Activated CD8-positive, alpha-beta memory T cell treated with anti-CD3 and anti-CD28 coated beads, Interleukin-2, amount 10 ng/mL, durations not matched to agents 7 days and 5 days (primary cell): ENCODE results near the gene TBC1D2B. TPM values are rescaled to one million over a fixed set of nuclear protein-coding genes. Genes with fewer than 3 reads are reported as not detected.
"Not testable (repeated sequence)": the region's sequence is repeated elsewhere in the genome, so short reads cannot be mapped to it uniquely, and the experiment has no call there.

ENCODE experiments used
- ATAC-seq: fragments of 150-1000 bp; cut with Tn5 transposase; one replicate; pipeline ENCODE4 v1.10.0; 2021; ENCODE audit warnings: moderate library complexity
- CTCF ChIA-PET: fragments of 350-600 bp; sonication (Branson Sonifier 250); formaldehyde crosslinking; loops from one replicate; lab custom pipeline; 2021; ENCODE audit warnings: antibody characterized with exemption; lab: Charles Lee
- DNase-seq: peaks from one replicate; pipeline ENCODE4 v3.0.0-alpha.2; 2020
- H3K27ac Mint-ChIP-seq: one replicate; pipeline ENCODE4 v1.8.0; 2021; ENCODE audit warnings: mild to moderate bottlenecking, mixed read lengths
- H3K27me3 Mint-ChIP-seq: one replicate; pipeline ENCODE4 v1.8.0; 2021; ENCODE audit warnings: mixed read lengths
- H3K36me3 Mint-ChIP-seq: one replicate; pipeline ENCODE4 v1.8.0; 2021; ENCODE audit warnings: mild to moderate bottlenecking, mixed read lengths
- H3K4me1 Mint-ChIP-seq: one replicate; pipeline ENCODE4 v1.8.0; 2021; ENCODE audit warnings: mixed read lengths
- H3K4me3 Mint-ChIP-seq: one replicate; pipeline ENCODE4 v1.8.0; 2021; ENCODE audit warnings: mild to moderate bottlenecking, moderate library complexity, mixed read lengths
- H3K9me3 Mint-ChIP-seq: one replicate; pipeline ENCODE4 v1.8.0; 2022; ENCODE audit warnings: low read depth, mixed read lengths
- total RNA-seq, 2 experiments: library from RNA; stranded (reverse); gene quantifications; one replicate each; pipeline ENCODE4 v1.2.3, GENCODE V29; 2021

The TBC1D2B gene
- total RNA-seq, 2 experiments from 2014 or later = 118 to 135 TPM

DNA sequence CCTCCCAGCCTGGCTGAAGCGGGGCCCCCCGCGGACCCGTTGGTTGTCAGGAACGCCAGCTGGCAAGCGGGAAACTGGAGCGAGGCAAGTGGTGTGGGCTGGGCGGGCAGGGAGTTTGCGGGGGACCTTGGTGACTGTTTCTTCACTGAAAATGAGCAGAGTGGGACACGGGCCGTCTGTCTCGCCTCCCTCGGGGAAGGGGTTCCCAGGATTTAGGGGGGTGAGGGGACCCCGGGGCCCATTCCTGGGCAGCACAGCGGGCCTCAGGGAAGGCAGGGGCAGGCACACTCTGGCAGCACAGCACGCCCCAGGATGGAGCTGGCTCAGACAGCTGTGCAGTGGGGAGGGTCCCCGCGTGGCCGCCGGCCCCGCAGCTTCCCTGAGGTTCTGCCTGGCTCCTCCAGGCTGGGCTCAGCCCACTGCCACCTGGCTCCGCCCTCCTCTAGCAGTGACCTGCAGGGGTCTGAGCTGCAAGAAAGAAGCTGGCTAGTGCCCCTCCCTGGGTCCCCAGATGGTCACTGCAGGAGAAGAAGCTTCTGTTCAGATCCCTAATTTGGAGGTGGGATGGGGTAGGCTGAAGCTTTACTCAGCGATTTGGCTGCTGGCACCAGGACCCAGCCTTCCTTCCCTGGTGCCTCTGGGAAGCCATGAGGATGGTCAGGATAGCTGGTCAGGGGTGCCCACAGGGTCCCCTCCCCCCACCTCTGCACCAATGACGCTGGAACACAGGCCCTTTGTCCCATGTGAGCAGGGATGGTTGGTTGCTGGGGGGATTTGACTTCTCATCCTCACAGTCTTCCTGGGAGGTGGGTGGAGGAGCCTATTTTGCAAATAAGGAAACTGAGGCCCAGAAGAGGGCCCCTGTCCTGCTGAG is 90.4 kb downstream of the TBC1D2B start:
- Mint-ChIP-seq H3K4me3 (no peak overlapping the region), H3K4me1 (peaks cover 15% of the 10 kb centered on the region), H3K36me3 (no peaks in the 10 kb centered on the region), H3K9me3 (no peaks in the 10 kb centered on the region), H3K27me3 (peaks cover 3% of the 10 kb centered on the region), H3K27ac (no peak overlapping the region)
- DNase-seq = no peak
- ATAC-seq = no peak
- CTCF ChIA-PET = interaction anchor here (1.0 to 1.3 kb wide), 2 partner anchors 77 to 121 kb away, joined by 4 read pairs; no protein-coding TSS in a partner anchor

- H3K27me3 Mint-ChIP-seq = peaks cover 3% of the 10 kb centered on the region
- no peak overlapping the region for H3K27ac Mint-ChIP-seq
- H3K4me3 Mint-ChIP-seq = no peak overlapping the region
- peaks cover 9% of the 10 kb centered on the region for H3K4me1 Mint-ChIP-seq
- DNase-seq = no peak
- CTCF ChIA-PET = interaction anchor here (1.7 kb wide), 1 partner anchor 122 kb away, joined by 6 read pairs; no protein-coding TSS in a partner anchor
- no peaks in the 10 kb centered on the region for H3K36me3 Mint-ChIP-seq
- ATAC-seq = no peak
- no peaks in the 10 kb centered on the region for H3K9me3 Mint-ChIP-seq
These were observed 91.5 kb downstream of the TBC1D2B start for GRCh38 chr15:77985931-77986480.

DNA sequence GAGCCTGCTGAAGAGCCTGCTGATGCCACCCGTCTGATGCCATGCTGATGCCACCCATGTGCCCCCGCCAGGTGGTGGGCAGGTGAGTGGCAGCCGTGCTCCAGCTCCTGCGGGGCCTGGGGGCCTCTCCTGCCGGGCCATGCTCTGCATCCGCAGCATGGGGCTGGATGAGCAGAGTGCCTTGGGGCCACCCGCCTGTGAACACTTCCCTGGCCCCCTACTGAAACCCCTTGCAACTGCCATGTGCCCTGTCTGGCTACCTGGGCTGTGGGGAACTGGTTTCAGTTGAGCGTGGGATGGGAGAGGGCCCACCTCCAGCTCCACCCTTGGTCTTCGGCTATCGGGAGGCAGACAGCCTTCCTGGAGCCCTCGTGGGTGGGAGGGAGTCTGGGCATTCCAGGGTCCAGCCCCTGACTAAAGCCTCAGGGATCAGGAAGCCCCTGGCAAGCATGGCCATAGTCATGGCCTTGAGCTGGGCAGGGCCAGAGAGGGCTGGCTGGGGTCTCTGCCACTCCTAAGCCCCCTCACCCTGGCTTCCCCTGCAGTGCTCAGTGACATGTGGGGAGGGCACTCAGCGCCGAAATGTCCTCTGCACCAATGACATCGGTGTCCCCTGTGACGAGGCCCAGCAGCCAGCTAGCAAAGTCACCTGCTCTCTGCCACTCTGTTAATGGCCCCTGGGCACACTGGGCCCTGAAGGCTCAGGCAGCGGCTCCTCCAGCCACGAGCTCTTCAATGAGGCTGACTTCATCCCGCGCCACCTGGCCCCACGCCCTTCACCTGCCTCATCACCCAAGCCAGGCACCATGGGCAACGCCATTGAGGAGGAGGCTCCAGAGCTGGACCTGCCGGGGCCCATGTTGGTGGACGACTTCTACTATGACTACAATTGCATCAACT is 92.2 kb downstream of the TBC1D2B start:
- H3K36me3 Mint-ChIP-seq = no peaks in the 10 kb centered on the region
- DNase-seq = no peak
- H3K4me3 Mint-ChIP-seq = no peak overlapping the region
- H3K9me3 Mint-ChIP-seq = no peaks in the 10 kb centered on the region
- CTCF ChIA-PET = interaction anchor here (0.7 to 1.7 kb wide), 2 partner anchors 75 to 123 kb away, joined by 3 to 6 read pairs; no protein-coding TSS in a partner anchor
- H3K27me3 Mint-ChIP-seq = peaks cover 3% of the 10 kb centered on the region
- peaks cover 2% of the 10 kb centered on the region for H3K4me1 Mint-ChIP-seq
- H3K27ac Mint-ChIP-seq = no peak overlapping the region
- ATAC-seq = no peak

- ATAC-seq = no peak
- Mint-ChIP-seq H3K4me1 (no peaks in the 10 kb centered on the region), H3K36me3 (no peaks in the 10 kb centered on the region), H3K27ac (no peak overlapping the region), H3K27me3 (peaks cover 3% of the 10 kb centered on the region), H3K9me3 (no peaks in the 10 kb centered on the region), H3K4me3 (no peak overlapping the region)
- DNase-seq = no peak
- CTCF ChIA-PET = interaction anchor here (1.7 kb wide), 1 partner anchor 124 kb away, joined by 6 read pairs; no protein-coding TSS in a partner anchor
These were observed 93.1 kb downstream of the TBC1D2B start for GRCh38 chr15:77984446-77984861.

GRCh38 chr15:77983708-77984445 is 93.6 kb downstream of the TBC1D2B start:
- H3K27ac Mint-ChIP-seq = no peak overlapping the region
- ATAC-seq (no peak), DNase-seq (no peak)
- no peaks in the 10 kb centered on the region for H3K4me1 Mint-ChIP-seq
- no peaks in the 10 kb centered on the region for H3K36me3 Mint-ChIP-seq
- peaks cover 3% of the 10 kb centered on the region for H3K27me3 Mint-ChIP-seq
- H3K9me3 Mint-ChIP-seq = no peaks in the 10 kb centered on the region
- H3K4me3 Mint-ChIP-seq = no peak overlapping the region
- CTCF ChIA-PET = no interaction called here

DNA sequence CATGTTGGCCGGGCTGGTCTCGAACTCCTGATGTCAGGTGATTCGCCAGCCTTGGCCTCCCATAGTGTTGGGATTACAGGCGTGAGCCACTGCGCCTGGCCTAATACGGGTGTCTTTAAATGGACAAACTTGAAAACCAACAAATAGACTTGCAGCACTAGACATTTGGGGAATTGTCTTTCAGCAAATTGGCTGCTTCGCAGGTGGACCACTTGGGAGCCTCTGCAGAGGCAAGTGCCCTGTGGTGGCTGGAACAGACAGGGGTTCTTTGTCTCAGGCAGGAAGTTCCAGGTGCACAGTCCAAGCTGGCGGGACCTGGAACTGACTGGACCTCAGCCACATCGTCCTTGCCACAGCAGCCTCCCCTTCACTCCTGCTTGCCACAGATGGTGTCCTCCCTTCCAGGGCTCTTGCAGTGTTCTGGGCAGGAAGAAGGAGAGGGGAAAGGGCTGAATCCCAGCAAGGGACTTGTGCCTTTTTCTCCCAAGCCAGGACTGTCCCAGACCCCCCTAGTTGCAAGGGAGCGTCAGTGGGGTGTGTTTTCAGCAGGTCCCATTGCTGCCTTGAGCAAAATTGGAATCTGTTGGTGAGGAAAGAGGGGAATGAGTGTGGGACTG is 94.3 kb downstream of the TBC1D2B start:
- CTCF ChIA-PET = interaction anchor here (1.2 kb wide), 1 partner anchor 125 kb away, joined by 4 read pairs; no protein-coding TSS in a partner anchor
- no peaks in the 10 kb centered on the region for H3K4me1 Mint-ChIP-seq
- no peak overlapping the region for H3K27ac Mint-ChIP-seq
- DNase-seq (no peak), ATAC-seq (no peak)
- H3K36me3 Mint-ChIP-seq = no peaks in the 10 kb centered on the region
- no peaks in the 10 kb centered on the region for H3K9me3 Mint-ChIP-seq
- H3K4me3 Mint-ChIP-seq = no peak overlapping the region
- peaks cover 3% of the 10 kb centered on the region for H3K27me3 Mint-ChIP-seq

- no peak overlapping the region for H3K27ac Mint-ChIP-seq
- H3K4me3 Mint-ChIP-seq = no peak overlapping the region
- H3K9me3 Mint-ChIP-seq = no peaks in the 10 kb centered on the region
- no peak for ATAC-seq
- DNase-seq = no peak
- H3K36me3 Mint-ChIP-seq = no peaks in the 10 kb centered on the region
- H3K4me1 Mint-ChIP-seq = no peaks in the 10 kb centered on the region
- CTCF ChIA-PET = interaction anchor here (1.1 to 1.8 kb wide), 3 partner anchors 17 to 126 kb away, joined by 4 read pairs; no protein-coding TSS in a partner anchor
- peaks cover 3% of the 10 kb centered on the region for H3K27me3 Mint-ChIP-seq
These were observed 95.4 kb downstream of the TBC1D2B start for GRCh38 chr15:77982127-77982490.

DNA sequence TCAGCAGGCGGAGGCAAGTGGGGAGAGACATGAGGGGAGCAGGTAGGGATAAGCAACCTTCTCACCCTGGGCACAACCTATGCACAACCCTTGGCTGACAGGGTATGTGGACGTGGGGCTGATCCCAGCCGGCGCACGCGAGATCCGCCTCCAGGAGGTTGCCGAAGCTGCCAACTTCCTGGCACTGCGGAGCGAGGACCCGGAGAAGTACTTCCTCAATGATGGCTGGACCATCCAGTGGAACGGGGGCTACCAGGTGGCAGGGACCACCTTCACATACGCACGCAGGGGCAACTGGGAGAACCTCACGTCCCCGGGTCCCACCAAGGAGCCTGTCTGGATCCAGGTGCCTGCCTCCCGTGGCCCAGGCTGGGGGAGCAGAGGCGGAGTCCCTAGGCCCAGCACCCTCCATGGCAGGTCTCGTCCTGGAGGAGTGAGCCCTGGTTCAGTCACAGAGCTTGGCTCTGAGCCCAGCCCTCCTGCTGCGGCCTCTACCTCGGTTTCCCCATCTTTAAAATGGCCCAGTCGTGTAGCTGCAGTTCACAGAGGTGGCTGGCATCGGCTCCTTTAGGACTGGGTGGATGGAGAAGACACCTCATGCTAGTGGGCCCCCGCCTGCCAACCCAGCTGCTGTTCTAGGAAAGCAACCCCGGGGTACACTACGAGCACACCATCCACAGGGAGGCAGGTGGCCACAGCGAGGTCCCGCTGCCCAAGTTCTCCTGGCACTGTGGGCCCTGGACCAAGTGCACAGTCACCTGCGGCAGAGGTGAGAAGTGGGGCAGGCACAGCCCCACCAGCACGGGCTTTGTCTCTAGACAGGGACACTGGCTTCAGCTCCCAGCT is 96.0 kb downstream of the TBC1D2B start:
- Mint-ChIP-seq H3K27ac (no peak overlapping the region), H3K9me3 (no peaks in the 10 kb centered on the region), H3K36me3 (no peaks in the 10 kb centered on the region), H3K4me1 (no peaks in the 10 kb centered on the region), H3K27me3 (peaks cover 3% of the 10 kb centered on the region), H3K4me3 (no peak overlapping the region)
- CTCF ChIA-PET = interaction anchor here (1.1 to 1.8 kb wide), 2 partner anchors 17 to 37 kb away, joined by 4 read pairs; no protein-coding TSS in a partner anchor
- ATAC-seq (no peak), DNase-seq (no peak)

GRCh38 chr15:77980674-77981073 is 96.8 kb downstream of the TBC1D2B start:
- DNase-seq, ATAC-seq, H3K27ac Mint-ChIP-seq, H3K36me3 Mint-ChIP-seq, H3K9me3 Mint-ChIP-seq, H3K4me3 Mint-ChIP-seq, H3K4me1 Mint-ChIP-seq, H3K27me3 Mint-ChIP-seq: not testable (repeated sequence)
- CTCF ChIA-PET = interaction anchor here (1.8 kb wide), 1 partner anchor 16 kb away, joined by 4 read pairs; no protein-coding TSS in a partner anchor

- Mint-ChIP-seq H3K27ac (no peak overlapping the region), H3K4me3 (no peak overlapping the region), H3K36me3 (no peaks in the 10 kb centered on the region), H3K4me1 (no peaks in the 10 kb centered on the region), H3K9me3 (no peaks in the 10 kb centered on the region), H3K27me3 (peaks cover 3% of the 10 kb centered on the region)
- CTCF ChIA-PET = no interaction called here
- DNase-seq = no peak
- ATAC-seq = no peak
These were observed 97.4 kb downstream of the TBC1D2B start for GRCh38 chr15:77980098-77980497.

DNA sequence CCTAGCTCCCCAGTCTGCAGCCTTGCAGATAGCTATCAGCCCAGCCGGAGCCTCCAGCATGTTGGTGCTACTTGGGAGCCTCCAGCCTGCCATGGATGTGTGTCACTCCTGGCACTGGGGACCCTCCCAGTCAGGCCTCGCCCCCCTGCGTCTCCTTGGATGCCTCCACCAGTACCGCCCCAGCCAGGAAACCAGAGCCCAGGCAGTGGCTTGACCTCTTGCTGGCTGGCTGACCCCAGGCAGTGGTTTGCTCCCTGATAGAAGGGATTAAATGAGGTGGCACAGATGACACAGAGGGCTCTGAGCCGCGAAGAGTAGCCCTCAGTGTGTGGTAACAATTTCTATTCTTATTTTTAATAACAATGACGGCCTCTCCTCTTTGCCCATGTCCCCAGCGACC is 98.4 kb downstream of the TBC1D2B start:
- CTCF ChIA-PET, H3K27ac Mint-ChIP-seq, H3K9me3 Mint-ChIP-seq, ATAC-seq, H3K4me1 Mint-ChIP-seq, H3K36me3 Mint-ChIP-seq, H3K4me3 Mint-ChIP-seq, DNase-seq, H3K27me3 Mint-ChIP-seq: not testable (repeated sequence)
